Measurements from ENCODE around the gene MZF1.

Gene MZF1

DNA sequence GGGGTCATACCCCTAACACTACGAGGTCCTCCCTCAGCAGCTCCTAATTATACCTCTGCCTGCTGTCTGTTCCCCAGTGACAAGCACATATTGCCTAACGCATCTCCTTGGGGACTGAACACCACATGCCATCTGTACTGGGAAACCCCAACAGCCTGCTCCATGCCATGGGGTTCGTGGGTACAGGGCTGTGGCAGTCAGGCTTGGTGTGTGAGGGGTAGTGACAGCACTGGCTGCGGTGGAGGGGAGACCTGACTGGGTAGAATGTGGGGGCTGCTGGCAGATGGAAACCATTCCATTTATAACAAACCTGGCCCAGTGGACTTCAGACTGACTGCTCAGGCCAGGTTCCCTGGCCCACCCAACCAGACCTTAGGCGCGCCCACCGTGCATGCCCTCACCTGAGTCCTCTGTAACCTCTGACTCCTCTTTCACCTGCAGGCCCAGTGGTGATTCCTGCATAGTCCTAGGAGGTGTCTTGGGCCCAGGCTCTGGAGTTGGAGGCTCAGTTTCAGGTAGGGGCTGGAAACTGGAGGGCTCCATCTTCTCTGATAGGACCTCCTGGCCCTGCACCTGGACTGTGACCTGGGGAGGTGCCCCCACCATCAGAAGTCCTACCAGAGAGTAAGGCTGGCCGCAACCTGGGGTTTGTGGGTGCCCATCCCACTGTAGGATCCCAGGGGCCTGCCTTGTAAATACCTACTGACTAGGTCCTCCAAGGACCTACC, 3.0 kb downstream of the MZF1 start:
- DNase-seq = no peak

DNA sequence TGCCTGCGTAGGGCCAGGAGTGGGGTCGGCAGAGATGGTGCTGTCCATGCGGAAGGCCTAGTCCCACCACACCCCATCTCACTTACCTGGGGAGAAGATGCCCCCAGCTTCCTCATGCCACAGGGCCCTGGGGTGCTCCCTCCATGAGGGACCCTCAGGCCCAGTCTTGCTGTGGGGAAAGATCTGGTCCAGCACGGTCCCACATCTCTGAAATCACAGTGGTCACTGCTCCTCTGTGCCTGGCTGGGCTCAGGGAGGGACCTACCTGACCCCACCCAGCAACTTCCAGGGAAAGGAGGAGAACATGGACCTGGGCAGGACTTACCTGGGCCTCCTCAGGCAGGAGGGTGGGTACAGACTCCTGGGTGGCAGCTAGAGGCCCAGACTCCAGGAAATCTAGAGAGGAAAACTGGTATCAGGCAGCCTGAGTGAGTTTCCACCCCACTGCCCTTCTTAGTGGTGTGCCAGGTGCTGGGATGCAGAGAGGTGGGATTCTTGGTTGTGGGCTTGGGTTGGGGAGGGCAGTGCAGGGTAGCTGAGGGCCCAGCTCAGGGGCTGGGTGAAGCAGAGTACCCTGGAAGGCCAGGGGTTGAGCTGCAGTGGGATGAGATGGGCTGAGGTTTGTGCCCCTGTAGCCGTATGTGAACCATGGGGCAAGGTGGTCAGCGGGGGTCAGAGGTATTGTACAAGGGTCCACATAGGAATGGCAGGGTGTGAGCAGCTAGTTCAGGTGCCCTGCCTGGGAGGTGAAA, 3.8 kb downstream of the MZF1 start:
- no peak for DNase-seq

DNA sequence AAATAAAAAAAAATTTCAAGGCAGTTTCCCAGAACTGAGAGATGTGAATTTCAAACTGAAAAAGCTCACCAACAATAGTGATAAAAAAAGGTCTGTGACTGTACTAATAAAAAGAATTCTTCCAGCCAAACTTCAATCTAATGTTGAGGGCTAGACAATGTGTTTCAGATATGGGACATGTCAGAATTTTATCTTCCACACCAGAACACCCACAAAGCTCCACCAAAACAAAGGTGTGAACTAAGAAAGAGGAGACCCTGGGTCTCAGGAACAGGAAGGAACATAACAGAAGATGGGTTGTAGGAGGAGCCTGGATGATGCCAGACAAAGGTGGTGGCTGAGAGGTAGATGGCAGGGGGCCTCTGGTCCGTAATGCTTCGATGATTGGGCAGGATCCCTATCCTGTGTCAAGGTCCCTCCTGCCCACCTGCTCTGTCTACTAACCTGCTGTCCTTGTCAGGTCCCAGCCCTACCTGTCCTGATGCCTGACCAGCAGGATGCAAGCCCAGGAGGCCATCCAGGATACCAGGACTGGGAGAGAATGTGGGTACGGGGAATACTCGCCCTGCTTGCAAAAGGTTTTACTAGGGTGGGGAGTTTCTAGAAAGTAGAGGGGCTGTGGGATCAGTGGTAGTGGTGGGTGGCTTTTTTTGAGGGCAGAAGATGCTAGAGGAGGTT, 4.5 kb downstream of the MZF1 start:
- DNase-seq = no peak

DNA sequence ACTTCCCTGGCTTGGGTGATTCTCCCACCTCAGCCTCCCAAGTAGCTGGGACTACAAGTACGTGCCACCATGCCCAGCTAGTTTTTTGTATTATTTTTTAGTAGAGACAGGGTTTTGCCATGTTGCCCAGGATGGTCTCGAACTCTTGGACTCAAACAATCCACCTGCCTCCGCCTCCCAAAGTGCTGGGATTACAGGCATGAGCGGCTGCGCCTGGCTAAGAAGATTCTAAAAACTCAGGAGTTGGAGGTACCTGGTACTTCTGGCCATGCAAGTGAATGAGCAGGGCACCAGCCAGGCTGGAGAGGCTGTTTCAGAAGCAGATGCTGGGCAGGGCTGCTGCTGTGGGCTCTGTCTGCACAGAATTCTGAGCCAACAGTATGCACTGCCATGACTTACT, 6.1 kb downstream of the MZF1 start:
- no peak for DNase-seq

DNA sequence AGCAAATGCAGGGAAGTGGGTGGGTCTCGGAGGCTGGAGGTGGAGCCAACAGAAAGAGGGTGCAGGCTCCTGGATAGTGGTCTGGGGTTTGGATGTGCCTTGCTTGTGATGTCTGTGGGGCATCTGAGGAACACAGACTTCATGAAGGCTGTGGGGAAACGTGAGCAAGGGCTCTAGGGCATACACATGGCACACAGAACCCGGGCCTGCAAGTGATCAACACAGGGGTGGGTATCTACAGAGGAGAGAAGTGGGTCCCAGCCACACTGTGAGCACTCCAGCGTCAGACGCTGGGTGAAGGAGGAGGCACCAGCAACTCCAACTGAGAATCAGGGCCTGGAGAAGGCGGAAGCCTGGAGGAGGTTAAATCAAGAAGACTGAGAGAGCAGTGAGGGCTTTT, 9.3 kb downstream of the MZF1 start:
- no peak for DNase-seq

DNA sequence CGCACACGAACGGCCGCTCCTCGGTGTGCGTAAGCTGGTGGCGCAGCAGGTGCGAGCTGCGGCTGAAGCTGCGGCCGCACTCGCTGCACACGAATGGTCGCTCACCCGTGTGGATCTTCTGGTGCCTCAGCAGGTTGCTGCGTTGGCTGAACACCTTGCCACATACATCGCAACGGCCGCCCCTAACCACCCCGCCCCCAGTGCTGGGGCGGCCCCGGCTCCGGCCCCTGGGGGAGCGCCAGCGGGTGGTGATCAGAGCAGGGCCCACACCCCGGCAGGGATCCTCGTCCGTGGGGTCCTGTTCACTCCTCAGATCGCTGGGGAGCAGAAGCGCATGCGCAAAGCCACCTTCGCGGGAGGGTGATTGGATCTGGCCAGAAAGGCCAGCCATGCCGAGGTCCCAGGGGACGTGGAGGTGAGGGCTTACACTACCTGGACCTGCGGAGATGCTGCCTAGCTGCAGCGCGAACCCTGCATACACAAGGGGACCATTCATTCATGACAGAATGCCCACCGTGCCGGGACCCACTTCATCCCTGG, 10.0 kb downstream of the MZF1 start:
- DNase-seq = no peak

DNA sequence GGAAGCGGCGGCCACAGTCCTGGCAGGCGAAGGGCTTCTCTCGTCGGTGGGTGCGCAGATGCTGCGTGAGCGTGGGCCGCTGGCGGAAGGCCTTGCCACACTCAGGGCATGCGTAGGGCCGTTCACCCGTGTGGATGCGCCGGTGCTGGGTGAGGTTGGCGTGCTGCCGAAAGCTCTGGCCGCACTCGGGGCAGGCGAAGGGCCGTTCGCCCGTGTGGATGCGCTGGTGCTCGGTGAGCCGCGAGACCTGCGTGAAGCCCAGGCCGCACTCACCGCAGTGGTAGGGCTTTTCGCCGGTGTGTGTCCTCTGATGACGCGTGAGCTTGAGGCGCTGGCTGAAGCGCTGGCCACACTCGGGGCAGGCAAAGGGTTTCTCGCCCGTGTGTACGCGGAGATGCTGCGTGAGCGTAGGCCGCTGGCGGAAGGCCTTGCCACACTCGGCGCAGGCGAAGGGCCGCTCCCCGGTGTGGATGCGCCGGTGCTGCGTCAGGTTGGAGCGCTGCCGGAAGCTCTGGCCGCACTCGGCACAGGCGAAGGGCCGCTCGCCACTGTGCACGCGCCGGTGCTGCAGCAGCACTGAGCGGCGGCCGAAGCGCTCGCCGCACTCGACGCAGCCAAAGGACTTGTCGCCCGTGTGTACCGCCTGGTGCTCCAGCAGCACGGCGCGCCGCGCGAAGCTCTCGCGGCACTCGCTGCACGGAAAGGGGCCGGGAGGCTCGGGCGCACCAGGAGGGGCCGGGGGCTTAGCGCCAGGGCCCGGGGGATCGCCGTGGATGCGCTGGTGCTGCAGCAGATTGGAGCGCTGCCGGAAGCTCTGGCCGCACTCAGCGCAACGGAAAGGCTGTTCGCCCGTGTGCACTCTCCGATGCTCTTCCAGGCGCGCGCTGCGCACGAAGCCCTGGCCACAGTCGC, 10.8 kb downstream of the MZF1 start:
- DNase-seq = no peak

DNA sequence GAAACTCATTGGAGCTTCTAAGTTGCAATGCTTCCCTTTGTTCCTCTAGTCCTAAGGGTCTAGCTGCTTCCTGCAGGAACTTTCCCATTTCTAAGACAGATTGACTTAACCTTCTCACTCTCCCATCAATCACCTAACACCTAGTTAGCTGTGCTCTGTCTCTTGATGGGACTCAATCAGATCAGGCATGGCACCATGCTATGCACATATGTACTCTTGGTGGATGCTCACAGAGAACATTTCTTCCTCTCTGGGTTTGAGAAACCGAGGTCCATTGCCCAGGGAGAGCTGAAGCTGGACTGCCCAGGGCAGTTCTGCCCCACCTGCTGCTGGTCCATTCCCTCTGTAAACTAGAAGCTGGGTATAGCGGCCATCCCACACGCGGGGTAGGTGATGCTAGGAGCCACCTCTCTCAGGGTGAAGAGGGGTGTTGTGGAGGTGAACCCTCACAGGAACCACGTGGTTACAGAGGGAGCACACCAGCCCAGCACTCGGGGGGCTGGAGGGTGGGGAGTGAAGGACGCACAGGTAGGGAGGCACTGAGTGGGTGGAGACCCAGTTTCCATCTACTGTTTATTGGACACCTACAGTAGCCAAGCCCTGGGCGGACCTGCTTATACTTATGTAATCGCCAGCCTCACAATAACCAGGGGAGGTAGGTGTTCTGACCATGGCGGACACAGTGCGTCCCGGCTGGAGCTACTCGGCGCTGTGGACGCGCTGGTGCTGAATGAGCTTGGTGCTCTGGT, 11.6 kb downstream of the MZF1 start:
- no peak for DNase-seq

DNA sequence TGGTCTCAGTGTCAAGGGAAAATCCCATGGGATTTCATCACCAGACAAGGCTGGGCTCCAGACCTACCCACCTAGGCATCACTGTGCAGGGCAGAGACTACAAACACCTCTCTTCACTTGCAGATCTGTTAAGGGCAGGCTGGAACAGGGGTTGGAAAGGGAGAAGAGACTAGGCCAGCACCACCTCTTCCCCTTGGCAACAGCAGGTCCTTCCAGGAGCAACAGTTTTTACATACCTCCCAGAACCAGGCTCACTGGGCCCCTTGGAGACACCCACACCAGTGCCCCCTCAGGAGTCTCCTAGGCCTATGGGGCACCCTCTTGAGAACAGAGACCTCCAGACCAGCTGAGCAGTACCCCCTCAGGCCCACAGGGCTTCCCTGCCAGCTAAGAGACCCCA, 12.2 kb downstream of the MZF1 start:
- no peak for DNase-seq

DNA sequence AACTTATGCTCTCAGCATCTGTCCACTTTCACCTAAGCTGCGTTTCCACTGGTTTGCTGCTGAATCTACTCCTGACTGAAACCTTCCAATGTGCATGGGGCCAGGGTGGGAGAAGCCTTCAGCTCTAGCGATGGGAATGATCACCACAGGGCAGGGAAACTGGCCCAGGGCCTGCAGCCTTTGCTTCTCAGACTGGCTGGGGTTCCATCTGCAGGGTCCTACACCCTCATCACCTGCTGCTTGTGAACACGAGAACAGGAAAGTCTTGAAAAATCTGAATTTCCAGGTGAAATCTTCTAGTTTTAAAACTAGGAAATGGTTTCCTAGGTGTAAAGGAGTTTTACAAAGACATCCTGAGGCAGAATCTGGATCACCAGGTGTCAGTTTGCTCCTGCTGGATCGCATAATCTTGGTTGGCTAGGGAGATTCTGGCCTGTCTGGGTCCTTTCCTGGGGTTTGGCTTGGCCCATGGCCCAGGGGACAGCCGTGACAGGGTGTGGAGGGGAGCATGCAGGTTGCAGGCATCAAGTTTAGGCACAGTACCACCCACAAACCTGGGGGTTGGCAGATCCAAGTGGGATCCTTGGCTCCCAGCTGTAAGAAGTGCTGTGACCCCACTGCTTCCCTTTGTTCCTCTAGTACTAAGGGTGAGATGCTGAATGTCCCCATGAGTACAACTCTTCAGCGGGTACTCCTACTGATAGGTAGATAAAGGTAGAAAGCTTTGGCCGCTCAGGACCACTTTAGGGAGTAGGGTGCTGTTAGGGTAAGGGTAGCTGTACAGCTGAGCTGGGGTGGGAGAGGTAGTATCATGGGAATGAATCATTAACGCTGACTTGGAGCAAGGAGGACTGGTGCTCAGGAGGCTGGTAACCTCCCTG, 12.9 kb downstream of the MZF1 start:
- no peak for DNase-seq

DNA sequence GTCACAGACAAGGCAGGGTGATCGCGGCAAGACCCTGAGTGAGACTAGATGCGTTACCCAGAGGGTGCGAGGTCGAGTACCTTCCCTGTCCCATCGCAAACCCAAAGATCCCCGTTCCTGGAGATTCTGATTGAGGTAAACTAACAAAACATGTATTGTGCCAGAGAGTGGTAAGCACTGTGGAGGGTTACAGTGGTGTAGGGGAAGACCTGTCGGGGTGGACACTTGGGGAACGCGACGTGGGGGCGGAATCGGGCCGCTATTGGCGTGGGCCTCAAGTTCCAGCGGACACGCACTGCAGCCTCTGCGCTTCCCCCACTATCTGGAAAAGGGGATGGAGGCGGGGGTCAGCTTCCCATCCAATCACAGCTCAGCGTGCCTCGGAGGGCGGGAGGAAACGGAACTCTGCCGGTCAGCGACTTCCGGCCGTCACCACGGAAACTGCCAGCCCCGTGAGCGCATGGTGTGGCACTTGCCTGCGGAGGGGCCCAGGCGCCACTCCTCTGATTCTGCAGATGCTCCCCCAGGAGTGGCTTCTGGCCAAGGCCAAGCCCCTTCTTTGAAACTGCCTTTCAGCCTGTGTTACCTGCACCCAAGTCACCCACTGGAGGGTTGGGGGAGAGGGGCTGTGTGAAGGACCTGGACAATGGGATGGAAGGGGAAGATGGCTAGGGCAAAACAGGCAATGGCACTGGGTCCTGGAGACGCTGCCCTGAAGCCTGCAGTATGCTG, 13.7 kb downstream of the MZF1 start:
- no peak for DNase-seq

DNA sequence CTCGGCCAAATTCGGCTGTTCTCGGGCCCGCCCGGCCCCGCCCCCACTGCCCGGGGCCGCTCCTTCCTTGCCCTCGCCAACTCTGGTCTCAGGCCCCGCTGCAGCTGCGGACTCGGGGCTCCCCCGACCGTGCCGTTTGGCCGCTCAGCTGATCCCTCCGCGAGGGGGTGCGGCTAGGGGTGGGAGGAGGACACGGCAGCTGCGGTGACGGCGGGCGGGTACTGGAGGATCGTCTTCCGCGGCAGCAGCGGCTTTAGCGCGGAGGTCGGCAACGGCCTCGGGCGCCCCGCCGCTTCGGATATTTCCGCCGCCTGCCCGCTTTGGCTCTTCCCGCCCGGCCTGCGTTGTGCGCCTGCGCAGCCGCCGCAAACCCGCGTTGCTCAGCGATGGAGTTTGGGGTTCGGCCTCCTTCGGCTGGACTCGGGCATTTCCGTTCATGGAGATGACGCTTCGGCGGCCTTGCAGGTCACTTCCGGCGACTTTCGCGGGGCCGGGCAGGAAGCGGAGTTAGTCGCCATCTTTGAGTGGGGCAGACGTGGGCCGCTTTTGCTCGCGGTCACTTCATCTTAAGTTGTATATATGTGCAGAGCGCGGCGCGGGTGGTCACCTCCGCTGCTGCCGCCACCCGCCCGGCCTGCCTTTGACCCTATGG, 14.4 kb downstream of the MZF1 start:
- DNase-seq = no peak

DNA sequence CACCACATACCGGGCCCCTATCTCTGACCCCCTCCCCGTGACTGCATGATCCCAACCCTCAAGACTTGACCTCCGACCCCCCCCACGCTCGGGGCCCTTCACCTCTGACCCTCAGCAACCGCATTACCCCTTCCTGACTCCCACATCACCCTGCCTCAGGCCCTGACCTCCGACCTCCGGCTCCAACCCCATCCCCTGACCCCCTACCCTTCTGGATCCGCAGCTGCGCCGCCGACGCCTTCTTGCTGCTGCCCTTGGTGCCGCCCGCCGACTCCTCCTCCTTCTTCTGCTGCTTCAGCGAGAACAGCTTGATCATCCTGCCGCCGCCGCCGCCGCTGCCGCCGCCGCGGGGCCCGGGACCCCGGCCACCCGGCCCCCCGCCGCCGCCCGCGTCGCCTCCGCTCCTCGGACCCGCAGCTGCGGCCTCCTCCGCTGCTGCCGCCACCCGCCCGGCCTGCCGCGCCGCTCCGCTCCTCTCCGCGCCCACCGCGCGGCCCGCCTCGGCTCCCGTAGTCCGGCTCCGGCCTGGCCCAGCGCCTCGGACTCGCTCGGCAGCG, 15.0 kb downstream of the MZF1 start, which contains the start of gene UBE2M:
UBE2M (minus strand) TSS at position 546 of the 557 bp plus-strand sequence; CDS start at position 316, 230 bp downstream.
- DNase-seq = no peak

DNA sequence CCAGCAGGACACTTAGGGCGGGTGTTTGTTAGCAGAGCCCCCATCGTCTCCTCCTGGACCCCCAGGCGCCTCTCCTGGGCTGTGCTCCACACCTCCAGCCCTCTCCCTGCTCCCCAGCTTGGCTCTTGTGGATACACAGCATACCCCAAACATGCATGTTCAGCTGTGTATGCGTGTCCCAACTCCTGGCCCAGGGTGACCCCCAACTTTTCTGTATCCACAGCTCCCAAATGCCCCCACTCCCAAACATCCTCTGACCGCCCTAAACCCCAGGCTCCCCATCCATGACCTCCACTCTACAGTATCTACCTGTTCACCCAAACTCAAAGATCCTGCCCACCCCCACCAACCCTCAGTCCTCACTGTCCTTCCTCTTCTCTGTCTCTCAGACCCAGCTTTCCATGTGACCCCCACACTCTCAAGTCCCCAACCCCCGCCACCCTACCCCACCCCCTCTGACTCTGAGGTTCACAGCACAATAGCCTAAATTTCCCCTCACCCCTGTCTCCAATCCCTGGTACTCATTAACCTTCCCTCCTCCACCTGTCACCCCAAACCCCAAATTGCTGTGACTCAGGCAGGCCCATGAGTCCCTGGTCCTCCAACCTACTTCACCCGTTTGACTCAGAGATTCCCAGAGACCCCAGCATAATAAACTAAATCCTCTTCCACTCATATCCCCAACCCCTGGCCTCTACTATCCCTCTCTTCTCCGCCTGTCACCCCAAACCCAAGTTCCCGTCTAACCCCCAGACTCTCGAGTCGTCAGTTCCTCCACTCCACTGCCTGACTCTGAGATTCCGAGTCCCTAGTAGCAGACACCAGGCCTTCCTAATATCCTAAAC, 15.7 kb downstream of the MZF1 start:
- DNase-seq = no peak

DNA sequence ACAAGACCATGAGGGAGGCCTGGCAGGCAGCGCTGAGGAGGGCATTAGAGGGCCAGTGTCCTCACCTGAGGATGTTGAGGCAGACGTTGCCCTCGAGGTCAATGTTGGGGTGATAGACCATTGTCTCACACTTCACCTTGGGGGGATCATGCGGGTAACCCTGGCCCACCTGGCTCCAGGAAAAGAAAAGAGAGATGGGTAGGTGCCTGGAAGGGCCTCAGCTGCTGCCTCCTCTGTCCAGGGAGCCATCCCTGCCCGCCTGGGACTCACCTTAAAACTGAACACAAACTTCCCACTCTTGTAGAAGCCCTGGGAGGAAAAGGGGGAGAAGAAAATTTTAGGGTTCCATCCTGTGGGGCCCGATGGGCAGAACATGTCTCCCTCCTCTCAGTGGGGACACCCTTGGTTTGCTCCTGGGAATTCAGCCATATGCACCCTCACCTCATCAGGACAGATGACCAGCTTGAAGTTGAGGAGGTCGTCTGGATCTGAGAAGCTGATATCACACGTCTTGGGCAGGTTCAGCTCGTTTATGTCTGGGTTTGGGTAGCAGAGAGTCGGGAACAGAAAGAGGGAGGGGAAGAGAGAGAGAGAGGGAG, 16.4 kb downstream of the MZF1 start:
- DNase-seq = no peak

DNA sequence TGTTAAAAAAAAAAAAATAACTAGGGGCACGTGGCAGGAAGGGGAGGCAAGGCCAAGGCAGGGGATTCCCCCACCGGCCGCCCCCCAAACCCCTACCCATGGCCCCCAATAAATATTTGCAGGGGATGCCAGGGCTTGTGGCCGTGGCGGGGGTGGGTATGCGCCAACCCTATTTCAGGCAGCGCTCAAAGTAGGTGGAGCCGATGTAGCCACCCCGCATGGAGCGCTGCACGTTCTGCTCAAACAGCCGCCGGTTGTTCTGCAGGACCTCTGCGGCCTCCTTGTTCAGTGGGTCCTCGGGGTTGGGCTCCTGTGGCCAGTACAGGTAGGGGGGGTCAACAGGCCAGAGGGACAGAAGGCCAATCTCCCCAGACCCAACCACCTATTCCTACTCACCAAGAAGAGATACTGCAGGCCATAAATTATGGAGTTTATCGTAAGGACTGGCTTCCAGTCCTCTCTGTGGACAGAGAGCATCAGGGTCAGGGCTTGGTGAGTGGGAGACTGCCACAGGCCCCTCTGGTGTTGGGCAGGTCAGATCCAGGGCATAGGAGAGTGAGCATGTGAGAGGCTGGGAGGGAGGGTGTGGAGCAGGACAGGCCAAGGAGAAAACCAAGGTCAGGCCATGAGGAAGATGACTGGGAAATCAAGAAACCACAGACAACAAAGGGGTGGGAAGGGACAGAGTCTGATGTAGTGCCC, 17.1 kb downstream of the MZF1 start:
- DNase-seq = no peak

DNA sequence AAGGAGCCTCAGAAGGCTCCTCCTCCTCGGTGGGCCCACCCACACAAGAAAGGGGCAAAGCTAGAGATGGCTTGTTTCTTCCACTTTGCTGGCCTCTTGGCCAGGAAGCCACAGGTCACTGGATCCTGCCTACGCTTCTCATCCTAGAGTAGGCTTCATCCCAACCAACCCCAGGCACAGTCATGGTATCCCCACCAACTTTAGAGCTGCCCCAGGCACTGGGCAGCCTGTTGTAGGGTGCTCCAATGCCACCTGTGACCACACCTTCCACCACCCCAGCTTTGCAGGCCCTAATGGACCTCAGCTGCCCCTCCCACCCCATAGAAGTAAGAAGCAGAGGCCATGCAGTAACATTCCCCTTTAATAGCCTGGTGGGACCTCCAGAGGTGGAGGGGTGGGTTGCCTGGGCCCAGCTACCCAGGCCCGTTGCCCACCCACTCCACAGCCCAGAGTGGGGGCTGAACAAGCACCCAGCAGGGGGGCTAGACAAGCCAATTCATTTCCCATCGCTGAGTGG, 17.7 kb downstream of the MZF1 start:
- DNase-seq = no peak

All from COR-L47 (cell line).